ENCODE results near the gene CRB1.

CRB1 gene

GRCh38 chr1:197268012-197268411 lies at the start of gene CRB1:
Gene CRB1 (plus strand): TSS chr1:197268252. CDS start chr1:197268413, 161 bp downstream.
- no peak for DNase-seq

- DNase-seq, result no peak
These were observed 49.2 kb upstream of the CRB1 start for GRCh38 chr1:197218857-197219256.

GRCh38 chr1:197222025-197222685 lies 45.9 kb upstream of the CRB1 start:
- DNase-seq, result no peak

- DNase-seq, result no peak
These were observed 45.3 kb upstream of the CRB1 start for GRCh38 chr1:197222780-197223179.

GRCh38 chr1:197224160-197224559 lies 43.9 kb upstream of the CRB1 start:
- no peak for DNase-seq

GRCh38 chr1:197225611-197226010 lies 42.4 kb upstream of the CRB1 start:
- no peak for DNase-seq

- DNase-seq, result no peak
These were observed 33.5 kb upstream of the CRB1 start for GRCh38 chr1:197234581-197234980.

GRCh38 chr1:197235355-197235754 lies 32.7 kb upstream of the CRB1 start:
- no peak for DNase-seq

- no peak for DNase-seq
These were observed 20.6 kb upstream of the CRB1 start for GRCh38 chr1:197247465-197247864.

- no peak for DNase-seq
These were observed 18.7 kb upstream of the CRB1 start for GRCh38 chr1:197249324-197249723.

- DNase-seq, result no peak
These were observed 17.4 kb upstream of the CRB1 start for GRCh38 chr1:197250616-197251015.

- DNase-seq, result no peak
These were observed 15.1 kb upstream of the CRB1 start for GRCh38 chr1:197252973-197253372.

GRCh38 chr1:197254866-197255265 lies 13.2 kb upstream of the CRB1 start:
- DNase-seq, result no peak

- DNase-seq, result no peak
These were observed 3.0 kb upstream of the CRB1 start for GRCh38 chr1:197264936-197265567.

- DNase-seq, result no peak
These were observed 1.0 kb downstream of the CRB1 start for GRCh38 chr1:197269053-197269452.

GRCh38 chr1:197272791-197273190 lies 4.7 kb downstream of the CRB1 start:
- DNase-seq, result no peak

GRCh38 chr1:197277166-197277565 lies 9.1 kb downstream of the CRB1 start:
- DNase-seq, result no peak

- no peak for DNase-seq
These were observed 16.3 kb downstream of the CRB1 start for GRCh38 chr1:197284325-197284724.

- DNase-seq, result no peak
These were observed 16.9 kb downstream of the CRB1 start for GRCh38 chr1:197284966-197285365.

GRCh38 chr1:197285526-197286205 lies 17.6 kb downstream of the CRB1 start:
- DNase-seq, result no peak

- DNase-seq, result no peak
These were observed 18.6 kb downstream of the CRB1 start for GRCh38 chr1:197286634-197287033.

- no peak for DNase-seq
These were observed 19.8 kb downstream of the CRB1 start for GRCh38 chr1:197287863-197288262.

- no peak for DNase-seq
These were observed 34.7 kb downstream of the CRB1 start for GRCh38 chr1:197302775-197303174.

- DNase-seq, result no peak
These were observed 35.4 kb downstream of the CRB1 start for GRCh38 chr1:197303463-197303862.

Data from CD4-positive, alpha-beta T cell treated with Interleukin-12 subunit alpha and Interleukin-12 subunit beta, for 1 hour (primary cell).